ENCODE results near the gene FAM131A. TPM values are rescaled to one million over a fixed set of nuclear protein-coding genes. Genes with fewer than 3 reads are reported as not detected.

The FAM131A gene
- total and polyA plus RNA-seq, 7 donors, result 12.6 to 36.7 (median 28.0) TPM

- no peak for DNase-seq
- Histone ChIP-seq H3K4me3 (no peak overlapping the region), H3K36me3 (peaks cover 94 to 100% (median 98%) of the 10 kb centered on the region in 4 donors), H3K27ac (no peak overlapping the region), H3K27me3 (no peaks in the 10 kb centered on the region), H3K9me3 (no peaks in the 10 kb centered on the region), H3K4me1 (peaks cover 0 to 24% (median 24%) of the 10 kb centered on the region in 4 donors)
- 92 to 93% methylated on average over 13 of the region's 13 CpGs for WGBS, 2 donors
- TF ChIP-seq POLR2A (IDR thresholded peaks at IDR 0.05), result no peak
- TF ChIP-seq, protein P1, sequence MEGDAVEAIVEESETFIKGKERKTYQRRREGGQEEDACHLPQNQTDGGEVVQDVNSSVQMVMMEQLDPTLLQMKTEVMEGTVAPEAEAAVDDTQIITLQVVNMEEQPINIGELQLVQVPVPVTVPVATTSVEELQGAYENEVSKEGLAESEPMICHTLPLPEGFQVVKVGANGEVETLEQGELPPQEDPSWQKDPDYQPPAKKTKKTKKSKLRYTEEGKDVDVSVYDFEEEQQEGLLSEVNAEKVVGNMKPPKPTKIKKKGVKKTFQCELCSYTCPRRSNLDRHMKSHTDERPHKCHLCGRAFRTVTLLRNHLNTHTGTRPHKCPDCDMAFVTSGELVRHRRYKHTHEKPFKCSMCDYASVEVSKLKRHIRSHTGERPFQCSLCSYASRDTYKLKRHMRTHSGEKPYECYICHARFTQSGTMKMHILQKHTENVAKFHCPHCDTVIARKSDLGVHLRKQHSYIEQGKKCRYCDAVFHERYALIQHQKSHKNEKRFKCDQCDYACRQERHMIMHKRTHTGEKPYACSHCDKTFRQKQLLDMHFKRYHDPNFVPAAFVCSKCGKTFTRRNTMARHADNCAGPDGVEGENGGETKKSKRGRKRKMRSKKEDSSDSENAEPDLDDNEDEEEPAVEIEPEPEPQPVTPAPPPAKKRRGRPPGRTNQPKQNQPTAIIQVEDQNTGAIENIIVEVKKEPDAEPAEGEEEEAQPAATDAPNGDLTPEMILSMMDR (IDR thresholded peaks at IDR 0.05), result no peak
- TF ChIP-seq EP300 (IDR thresholded peaks at IDR 0.05), result no peak
- no peak for TF ChIP-seq POLR2AphosphoS5 (IDR thresholded peaks at IDR 0.05)
- intact Hi-C loops (cut with DNase I), result no loop called here
Observed at GRCh38 chr3:184325269-184325668, 12.1 kb upstream of the FAM131A start.

DNA sequence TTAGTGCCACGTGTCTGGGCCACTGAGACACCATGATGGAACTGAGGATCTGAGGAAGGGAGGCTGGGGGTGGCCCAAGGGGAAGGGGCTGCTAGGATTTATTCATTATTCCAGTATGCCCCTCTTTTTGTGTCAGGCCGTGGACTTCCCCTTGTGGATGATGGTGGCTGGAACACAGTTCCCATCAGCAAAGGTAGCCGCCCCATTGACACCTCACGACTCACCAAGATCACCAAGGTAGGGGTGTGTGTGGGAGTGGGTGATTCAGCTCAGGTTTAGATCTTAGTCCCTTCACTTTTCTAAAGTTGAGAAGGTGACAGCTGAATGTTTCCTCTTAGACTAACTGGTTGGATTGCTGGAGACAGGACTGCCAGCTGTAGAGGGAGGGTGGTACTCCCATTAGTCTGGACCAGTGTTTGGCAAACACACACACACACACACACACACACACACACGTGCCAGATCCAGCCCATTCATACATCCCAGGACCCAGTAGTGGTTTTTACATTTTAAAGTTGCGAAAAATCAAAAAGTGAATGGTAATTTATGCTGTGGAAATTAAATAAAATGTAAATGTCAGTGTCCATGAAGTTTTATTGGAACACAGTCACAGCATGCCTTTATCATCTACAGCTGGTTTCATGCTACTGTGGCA is 11.6 kb upstream of the FAM131A start:
- no peak overlapping the region for H3K27ac ChIP-seq
- no peak for TF ChIP-seq EP300 (IDR thresholded peaks at IDR 0.05)
- TF ChIP-seq, protein P1 (IDR thresholded peaks at IDR 0.05), result no peak
- TF ChIP-seq POLR2AphosphoS5 (IDR thresholded peaks at IDR 0.05), result no peak
- no peak for TF ChIP-seq POLR2A (IDR thresholded peaks at IDR 0.05)
- H3K4me1 ChIP-seq, result peaks cover 0 to 19% (median 18%) of the 10 kb centered on the region in 4 donors
- intact Hi-C loops (cut with DNase I), result no loop called here
- H3K4me3 ChIP-seq, result no peak overlapping the region
- 78 to 80% methylated on average over 6 of the region's 6 CpGs for WGBS, 2 donors
- H3K27me3 ChIP-seq, result no peaks in the 10 kb centered on the region
- H3K9me3 ChIP-seq, result no peaks in the 10 kb centered on the region
- H3K36me3 ChIP-seq, result peaks cover 95 to 100% (median 100%) of the 10 kb centered on the region in 4 donors
- no peak for DNase-seq

DNA sequence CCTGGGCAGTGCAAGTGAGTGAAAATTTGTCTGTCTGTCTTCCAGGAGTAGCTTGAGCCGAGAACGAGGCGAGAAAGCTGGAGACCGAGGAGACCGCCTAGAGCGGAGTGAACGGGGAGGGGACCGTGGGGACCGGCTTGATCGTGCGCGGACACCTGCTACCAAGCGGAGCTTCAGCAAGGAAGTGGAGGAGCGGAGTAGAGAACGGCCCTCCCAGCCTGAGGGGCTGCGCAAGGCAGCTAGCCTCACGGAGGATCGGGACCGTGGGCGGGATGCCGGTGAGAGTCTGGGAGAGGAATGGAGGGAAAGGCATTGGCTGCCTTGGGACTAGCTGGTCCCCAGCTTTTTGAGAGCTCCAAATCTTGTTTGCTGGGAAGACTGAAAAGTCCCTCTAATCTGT is 10.2 kb upstream of the FAM131A start:
- 97% methylated on average over 21 of the region's 21 CpGs for WGBS, 2 donors
- Histone ChIP-seq H3K36me3 (peaks cover 96 to 100% (median 100%) of the 10 kb centered on the region in 4 donors), H3K27ac (peak overlapping the region in 1 of 4 donors; percentile 24), H3K4me1 (peaks cover 0 to 12% (median 7%) of the 10 kb centered on the region in 4 donors), H3K4me3 (no peak overlapping the region), H3K27me3 (no peaks in the 10 kb centered on the region), H3K9me3 (no peaks in the 10 kb centered on the region)
- DNase-seq, result no peak
- intact Hi-C loops (cut with DNase I), result no loop called here
- TF ChIP-seq POLR2AphosphoS5 (IDR thresholded peaks at IDR 0.05), result no peak
- no peak for TF ChIP-seq EP300 (IDR thresholded peaks at IDR 0.05)
- no peak for TF ChIP-seq POLR2A (IDR thresholded peaks at IDR 0.05)
- TF ChIP-seq, protein P1 (IDR thresholded peaks at IDR 0.05), result no peak

GRCh38 chr3:184328516-184328915 is 8.9 kb upstream of the FAM131A start:
- H3K4me3 ChIP-seq, result no peak overlapping the region
- no peak overlapping the region for H3K27ac ChIP-seq
- no peaks in the 10 kb centered on the region for H3K9me3 ChIP-seq
- H3K4me1 ChIP-seq, result peaks cover 0 to 7% (median 3%) of the 10 kb centered on the region in 4 donors
- H3K27me3 ChIP-seq, result no peaks in the 10 kb centered on the region
- TF ChIP-seq, protein P1 (IDR thresholded peaks at IDR 0.05), result no peak
- TF ChIP-seq POLR2A (IDR thresholded peaks at IDR 0.05) (no peak), POLR2AphosphoS5 (IDR thresholded peaks at IDR 0.05) (no peak)
- DNase-seq, result no peak
- 46 to 63% methylated on average over 3 of the region's 3 CpGs for WGBS, 2 donors
- intact Hi-C loops (cut with DNase I), result no loop called here
- peaks cover 83 to 100% (median 100%) of the 10 kb centered on the region in 4 donors for H3K36me3 ChIP-seq
